ENCODE results near the gene TFAP2E.
A peak's percentile ranks its signal among the peaks of the same experiment; 100 is the strongest.

DNA sequence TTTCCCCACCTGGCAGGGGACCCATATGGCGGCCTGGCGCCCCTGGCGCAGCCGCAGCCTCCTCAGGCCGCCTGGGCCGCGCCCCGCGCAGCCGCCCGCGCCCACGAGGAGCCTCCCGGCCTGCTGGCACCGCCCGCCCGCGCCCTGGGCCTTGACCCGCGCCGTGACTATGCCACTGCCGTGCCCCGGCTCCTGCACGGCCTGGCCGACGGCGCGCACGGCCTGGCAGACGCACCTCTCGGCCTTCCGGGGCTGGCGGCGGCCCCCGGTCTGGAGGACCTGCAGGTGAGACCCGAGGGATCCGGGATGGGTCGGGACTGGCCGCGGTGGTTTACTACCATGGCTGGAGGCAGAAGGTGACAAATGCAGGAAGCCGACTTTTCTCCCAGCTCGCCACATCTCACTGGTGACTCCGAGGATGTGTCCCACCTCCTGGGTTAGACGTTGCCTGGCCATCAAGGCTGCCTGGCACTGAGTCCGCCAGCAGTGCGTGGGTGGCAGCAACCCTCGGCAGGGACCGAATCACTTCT is 1.1 kb downstream of the TFAP2E start:
- TF ChIP-seq ZNF274 (IDR thresholded peaks at IDR 0.05; ENCODE audit: low read depth, low read length) (no peak), SIN3A (IDR thresholded peaks at IDR 0.05; ENCODE audit: low read depth) (0 out of 2 replicates have a peak, but pooled peaks have one; percentile 19)

Data from HCT116 (cell line).